Mesenchymal stem cell (in vitro differentiated cells and primary cell): ENCODE data around the gene TP53I13.

Experiments used
- DNase-seq: peaks from one replicate; pipeline ENCODE4 v3.0.0-alpha.2; 2013
- H2AFZ ChIP-seq: one replicate; pipeline ENCODE4 v1.6.1; 2013; ENCODE audit warnings: low read depth, mild to moderate bottlenecking, control low read depth, inconsistent platforms, low read length, moderate library complexity
- H2AK5ac ChIP-seq: 2 replicates; pipeline ENCODE4 v1.6.1; 2013; ENCODE audit warnings: low read length, moderate library complexity, mild to moderate bottlenecking, inconsistent platforms; ENCODE audit not compliant: severe bottlenecking
- H2BK120ac ChIP-seq: one replicate; pipeline ENCODE4 v1.6.1; 2013; ENCODE audit warnings: low read depth, mild to moderate bottlenecking, inconsistent platforms, low read length, moderate library complexity
- H2BK12ac ChIP-seq, 2 experiments: one replicate each; pipeline ENCODE4 v1.6.1; 2013; ENCODE audit warnings: inconsistent platforms in 2 of 2, low read length in 2 of 2, mild to moderate bottlenecking in 2 of 2, moderate library complexity in 2 of 2, control low read depth in 1 of 2
- H2BK15ac ChIP-seq: one replicate; pipeline ENCODE4 v1.6.1; 2013; ENCODE audit warnings: mild to moderate bottlenecking, low read depth, inconsistent platforms; ENCODE audit not compliant: poor library complexity, severe bottlenecking
- H2BK5ac ChIP-seq: 2 replicates; pipeline ENCODE4 v1.6.1; 2013; ENCODE audit warnings: low read depth, mild to moderate bottlenecking, low read length, control low read depth, inconsistent platforms; ENCODE audit not compliant: poor library complexity, severe bottlenecking
- H3K14ac ChIP-seq, 2 experiments: one replicate each; pipeline ENCODE4 v1.6.1; 2013; ENCODE audit warnings: inconsistent platforms in 2 of 2, low read length in 2 of 2, control low read depth in 1 of 2, mild to moderate bottlenecking in 1 of 2, moderate library complexity in 1 of 2
- H3K18ac ChIP-seq, 2 experiments: one replicate each; pipeline ENCODE4 v1.6.1; 2013; ENCODE audit warnings: inconsistent platforms in 2 of 2, low read length in 2 of 2, control low read depth in 1 of 2, low read depth in 1 of 2, mild to moderate bottlenecking in 1 of 2
- H3K23ac ChIP-seq, 2 experiments: one replicate each; pipeline ENCODE4 v1.6.1; 2013; ENCODE audit warnings: inconsistent platforms in 2 of 2, low read length in 2 of 2, mild to moderate bottlenecking in 2 of 2, moderate library complexity in 2 of 2, control low read depth in 1 of 2
- H3K27ac ChIP-seq: 2 replicates; pipeline ENCODE4 v1.5.1; 2013; ENCODE audit warnings: mild to moderate bottlenecking, moderate library complexity, low read length, control low read depth, inconsistent platforms; ENCODE audit not compliant: poor library complexity, severe bottlenecking
- H3K27me3 ChIP-seq, 2 experiments: 2 replicates each; pipeline versions ENCODE4 v1.6.1 to v1.7.0; 2013; ENCODE audit warnings: low read length in 2 of 2, mild to moderate bottlenecking in 2 of 2, moderate library complexity in 2 of 2, control low read depth in 1 of 2, inconsistent platforms in 1 of 2; ENCODE audit not compliant: control insufficient read depth in 1 of 2, insufficient read depth in 1 of 2
- H3K36me3 ChIP-seq, 2 experiments: 2 replicates each; pipeline versions ENCODE4 v1.6.1 to v1.7.0; 2013; ENCODE audit warnings: low read length in 2 of 2, control low read depth in 1 of 2, inconsistent platforms in 1 of 2, low read depth in 1 of 2, mild to moderate bottlenecking in 1 of 2; ENCODE audit not compliant: insufficient read depth in 2 of 2, control insufficient read depth in 1 of 2
- H3K4ac ChIP-seq, 2 experiments: one replicate each; pipeline ENCODE4 v1.6.1; 2013; ENCODE audit warnings: inconsistent platforms in 2 of 2, low read length in 2 of 2, mild to moderate bottlenecking in 2 of 2, moderate library complexity in 2 of 2, control low read depth in 1 of 2, low read depth in 1 of 2
- H3K4me1 ChIP-seq: 2 replicates; pipeline ENCODE4 v1.6.1; 2013; ENCODE audit warnings: low read depth, low read length, control low read depth; ENCODE audit not compliant: control insufficient read depth, insufficient read depth
- H3K4me2 ChIP-seq: 2 replicates; pipeline ENCODE4 v1.6.1; 2013; ENCODE audit warnings: low read length, mild to moderate bottlenecking, inconsistent platforms; ENCODE audit not compliant: poor library complexity, severe bottlenecking
- H3K4me3 ChIP-seq, 2 experiments: 2 replicates each; pipeline versions ENCODE4 v1.5.1 to v1.7.0; 2013; ENCODE audit warnings: low read length in 2 of 2, mild to moderate bottlenecking in 2 of 2, control low read depth in 1 of 2, low read depth in 1 of 2; ENCODE audit not compliant: insufficient read depth in 1 of 2
- H3K79me1 ChIP-seq: replicated peaks from 2 replicates; pipeline ENCODE4 v1.6.1; 2013; ENCODE audit warnings: mild to moderate bottlenecking, control low read depth, low read length, inconsistent platforms; ENCODE audit not compliant: poor library complexity, severe bottlenecking
- H3K9ac ChIP-seq: 2 replicates; pipeline ENCODE4 v1.7.0; 2013; ENCODE audit warnings: mild to moderate bottlenecking, low read length, moderate library complexity
- H3K9me3 ChIP-seq: 2 replicates; pipeline ENCODE4 v1.7.0; 2013; ENCODE audit warnings: mild to moderate bottlenecking, low read length; ENCODE audit not compliant: control insufficient read depth
- H4K8ac ChIP-seq: one replicate; pipeline ENCODE4 v1.6.1; 2013; ENCODE audit warnings: inconsistent platforms, mild to moderate bottlenecking, low read length, moderate library complexity
- H4K91ac ChIP-seq: one replicate; pipeline ENCODE4 v1.6.1; 2013; ENCODE audit warnings: mild to moderate bottlenecking, low read length, inconsistent platforms
- WGBS: methylation state at CpG from one replicate; pipeline ENCODE4 v1.1.7; 2013; ENCODE audit warnings: mixed read lengths; 5-methylcytosine and 5-hydroxymethylcytosine counted together

Gene TP53I13

DNA sequence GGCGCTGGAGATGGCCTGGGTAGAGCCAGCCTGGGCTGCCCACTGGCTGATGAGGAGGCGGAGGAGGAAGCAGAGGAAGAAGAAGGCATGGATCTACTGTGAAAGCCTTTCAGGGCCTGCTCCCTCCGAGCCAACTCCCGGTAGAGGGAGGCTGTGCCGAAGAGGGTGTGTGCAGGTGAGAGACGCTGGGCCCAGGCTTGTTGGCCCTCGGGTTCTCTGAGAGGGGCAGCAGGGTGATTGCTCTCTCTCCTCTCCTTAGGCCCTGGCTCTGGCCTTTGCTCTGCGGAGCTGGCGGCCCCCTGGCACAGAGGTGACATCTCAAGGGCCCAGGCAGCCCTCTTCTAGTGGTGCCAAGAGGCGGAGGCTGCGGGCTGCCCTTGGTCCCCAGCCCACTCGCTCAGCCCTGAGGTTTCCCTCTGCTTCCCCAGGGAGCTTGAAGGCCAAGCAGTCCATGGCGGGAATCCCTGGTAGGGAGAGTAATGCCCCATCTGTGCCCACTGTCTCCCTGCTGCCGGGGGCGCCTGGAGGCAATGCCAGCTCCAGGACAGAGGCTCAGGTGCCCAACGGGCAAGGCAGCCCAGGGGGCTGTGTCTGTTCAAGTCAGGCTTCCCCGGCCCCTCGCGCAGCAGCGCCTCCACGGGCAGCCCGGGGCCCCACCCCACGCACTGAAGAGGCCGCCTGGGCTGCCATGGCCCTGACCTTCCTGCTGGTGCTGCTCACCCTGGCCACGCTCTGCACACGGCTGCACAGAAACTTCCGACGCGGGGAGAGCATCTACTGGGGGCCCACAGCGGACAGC, 3.6 kb downstream of the TP53I13 start:
- no peak overlapping the region for H2BK15ac ChIP-seq
- 69% methylated on average over 26 of the region's 30 CpGs for WGBS

DNA sequence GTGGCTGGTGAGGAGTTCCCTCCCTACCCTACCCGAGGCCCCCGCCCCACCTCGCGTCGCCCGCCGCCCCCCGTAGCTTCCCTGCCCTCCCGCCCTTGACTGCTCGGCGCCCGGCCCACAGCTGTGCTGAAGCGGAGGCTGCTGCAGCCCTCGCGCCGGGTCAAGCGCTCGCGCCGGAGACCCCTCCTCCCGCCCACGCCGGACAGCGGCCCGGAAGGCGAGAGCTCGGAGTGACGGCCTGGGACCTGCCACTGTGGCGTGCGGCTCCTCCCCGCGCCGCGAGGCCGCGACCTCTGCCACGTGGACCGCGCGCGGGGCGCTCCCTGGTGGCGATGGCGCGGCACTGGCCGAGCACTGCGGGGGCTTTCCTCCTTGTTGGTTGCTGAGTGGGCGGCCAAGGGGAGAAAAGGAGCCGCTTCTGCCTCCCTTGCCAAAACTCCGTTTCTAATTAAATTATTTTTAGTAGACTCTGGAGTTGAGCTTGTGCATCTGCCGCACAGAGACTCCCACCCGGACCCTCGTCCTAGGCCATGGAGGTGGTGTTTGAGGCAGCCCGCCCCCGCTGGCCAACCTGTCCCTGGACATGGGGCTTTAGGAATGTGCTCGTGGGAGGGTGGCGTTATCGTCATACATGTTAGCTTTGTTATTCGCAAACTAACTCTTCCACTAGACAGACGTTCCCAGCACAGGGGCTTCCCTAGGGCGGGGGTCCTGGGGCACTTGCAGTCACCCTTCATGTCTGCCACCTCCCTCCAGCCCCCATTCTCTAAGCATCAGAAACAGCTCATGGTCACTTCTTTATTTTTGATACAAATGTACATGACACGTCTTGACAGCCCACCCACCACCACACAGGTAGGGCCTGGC, 4.4 kb downstream of the TP53I13 start:
- H3K4me3 ChIP-seq: peak overlapping the region in 1 of 2 experiments; percentile 23
- H4K8ac ChIP-seq: peak overlapping the region; percentile 87
- H3K4me1 ChIP-seq: peaks cover 26% of the 10 kb centered on the region
- peak overlapping the region; percentile 5 for H4K91ac ChIP-seq
- WGBS: 21% methylated on average over 57 of the region's 62 CpGs
- no peak overlapping the region for H2BK5ac ChIP-seq
- no peaks in the 10 kb centered on the region for H3K27me3 ChIP-seq
- peaks cover 67 to 68% of the 10 kb centered on the region in 2 experiments for H3K36me3 ChIP-seq
- H3K27ac ChIP-seq: no peak overlapping the region
- no peak overlapping the region for H2AFZ ChIP-seq
- H3K4ac ChIP-seq: peak overlapping the region in 1 of 2 experiments; percentile 26
- peaks cover 20% of the 10 kb centered on the region for H3K79me1 ChIP-seq
- peak overlapping the region; percentile 57 for H3K4me2 ChIP-seq
- no peaks in the 10 kb centered on the region for H3K9me3 ChIP-seq
- H3K23ac ChIP-seq: no peak overlapping the region
- H3K18ac ChIP-seq: peak overlapping the region; percentile 71 to 81
- peak; percentile 74 for DNase-seq
- peak overlapping the region; percentile 36 for H3K9ac ChIP-seq
- H2BK120ac ChIP-seq: peak overlapping the region; percentile 19
- no peak overlapping the region for H2BK15ac ChIP-seq
- H3K14ac ChIP-seq: no peak overlapping the region
- H2BK12ac ChIP-seq: peak overlapping the region in 1 of 2 experiments; percentile 31
- H2AK5ac ChIP-seq: peak overlapping the region; percentile 42

More for the DNA sequence above, 3.6 kb downstream of the TP53I13 start:
- Histone ChIP-seq H2BK5ac (no peak overlapping the region), H2AK5ac (peak overlapping the region; percentile 21), H2AFZ (no peak overlapping the region), H3K36me3 (peaks cover 59% of the 10 kb centered on the region in 2 experiments), H3K27ac (no peak overlapping the region), H3K4ac (peak overlapping the region in 1 of 2 experiments; percentile 21), H2BK120ac (no peak overlapping the region), H3K4me2 (peak overlapping the region; percentile 57), H3K14ac (no peak overlapping the region), H2BK12ac (peak overlapping the region in 1 of 2 experiments; percentile 34), H3K79me1 (peaks cover 17% of the 10 kb centered on the region), H4K8ac (peak overlapping the region; percentile 87), H3K18ac (peak overlapping the region; percentile 67 to 81), H3K23ac (no peak overlapping the region), H3K9me3 (no peaks in the 10 kb centered on the region), H3K9ac (peak overlapping the region; percentile 26), H3K27me3 (no peaks in the 10 kb centered on the region), H4K91ac (peak overlapping the region; percentile 64), H3K4me3 (peak overlapping the region in 1 of 2 experiments; percentile 23), H3K4me1 (peaks cover 29% of the 10 kb centered on the region)
- DNase-seq: no peak

DNA sequence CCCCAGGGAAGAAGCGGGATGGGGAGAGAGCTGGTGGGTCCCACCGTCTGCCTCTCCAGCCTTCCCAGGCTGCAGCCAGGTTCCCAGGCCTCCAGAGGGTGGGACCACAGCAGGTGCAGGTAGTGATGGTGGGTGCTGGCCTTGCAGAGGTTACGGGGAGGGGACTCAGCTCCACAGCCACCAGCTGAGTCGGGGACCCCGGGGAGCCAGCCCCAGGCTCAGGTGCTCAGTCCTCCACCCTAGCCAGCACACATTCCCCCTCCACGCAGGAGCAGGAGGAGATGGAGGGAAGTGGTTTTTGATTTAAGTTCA, 5.0 kb downstream of the TP53I13 start:
- Histone ChIP-seq H3K18ac (no peak overlapping the region), H4K91ac (no peak overlapping the region), H3K23ac (no peak overlapping the region), H3K36me3 (peaks cover 73 to 74% of the 10 kb centered on the region in 2 experiments), H3K4me3 (no peak overlapping the region), H3K27me3 (no peaks in the 10 kb centered on the region), H3K14ac (peak overlapping the region in 1 of 2 experiments; percentile 20), H3K79me1 (peaks cover 26% of the 10 kb centered on the region), H2BK12ac (peak overlapping the region in 1 of 2 experiments; percentile 31), H3K4me1 (peaks cover 28% of the 10 kb centered on the region), H2BK5ac (no peak overlapping the region), H2BK120ac (no peak overlapping the region), H3K4ac (peak overlapping the region in 1 of 2 experiments; percentile 26), H4K8ac (no peak overlapping the region), H3K4me2 (no peak overlapping the region), H2AFZ (no peak overlapping the region), H3K27ac (no peak overlapping the region), H3K9ac (no peak overlapping the region), H2BK15ac (no peak overlapping the region), H3K9me3 (no peaks in the 10 kb centered on the region), H2AK5ac (no peak overlapping the region)
- no peak for DNase-seq
- 92% methylated on average over 5 of the region's 6 CpGs for WGBS
